Dedifferentiated amniotic fluid mesenchymal stem cell (primary cell): Measurements from ENCODE around the gene CIROP.
A peak's percentile ranks its signal among the peaks of the same experiment; 100 is the strongest.

Source experiments
- DNase-seq: peaks from one replicate; pipeline ENCODE4 v3.0.0-alpha.2; 2016; ENCODE audit errors: extremely low spot score

CIROP gene

DNA sequence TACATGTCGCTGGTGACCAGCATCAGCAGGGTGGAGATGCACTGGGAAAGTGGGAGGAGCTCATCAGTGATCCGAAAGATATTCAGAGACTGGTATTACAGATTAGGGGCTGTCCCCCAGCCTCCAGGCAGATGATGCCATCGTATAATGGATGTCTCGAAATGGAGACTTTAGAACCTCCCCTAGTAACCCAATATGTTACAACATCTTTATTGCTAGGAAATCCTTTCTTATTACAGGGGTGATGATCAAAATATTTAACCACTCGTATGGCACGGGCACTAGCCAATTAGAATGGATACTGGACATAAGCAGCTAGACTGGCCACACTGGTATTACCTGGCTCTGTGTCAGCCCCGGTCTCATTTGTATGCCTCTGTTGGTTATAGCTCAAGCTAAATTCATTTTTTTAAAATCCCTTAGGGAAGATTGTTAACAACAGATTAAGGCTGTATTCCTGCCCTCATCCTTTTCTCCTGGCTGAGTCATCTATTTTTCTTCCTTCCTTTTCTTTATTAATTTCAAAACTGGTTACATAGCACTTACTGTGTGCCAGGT lies 25.0 kb upstream of the CIROP start:
- no peak for DNase-seq

- no peak for DNase-seq
Observed at GRCh38 chr14:23128969-23129758, 24.4 kb upstream of the CIROP start.

DNA sequence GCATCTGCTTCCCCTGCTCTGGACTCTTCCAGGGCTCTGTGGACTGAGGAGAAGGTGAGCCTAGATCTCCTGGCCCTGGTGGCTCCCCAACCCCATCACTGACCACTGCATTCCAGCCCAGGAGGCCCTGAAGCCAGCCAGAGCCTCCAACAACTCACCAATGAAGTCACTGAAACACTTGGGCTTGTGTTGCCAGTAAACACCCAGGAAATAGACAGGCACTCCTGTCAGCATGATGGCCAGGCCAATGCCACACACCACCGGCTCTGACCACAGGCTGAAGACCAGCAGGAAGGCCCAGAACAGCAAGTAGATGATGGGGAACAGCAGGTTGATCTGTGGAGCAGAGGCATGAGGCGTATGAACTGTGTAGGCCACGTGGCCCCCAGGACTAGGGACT lies 23.1 kb upstream of the CIROP start:
- no peak for DNase-seq

GRCh38 chr14:23126548-23127278 lies 21.9 kb upstream of the CIROP start:
- DNase-seq = no peak

- DNase-seq = no peak
Observed at GRCh38 chr14:23125933-23126524, 21.2 kb upstream of the CIROP start.

DNA sequence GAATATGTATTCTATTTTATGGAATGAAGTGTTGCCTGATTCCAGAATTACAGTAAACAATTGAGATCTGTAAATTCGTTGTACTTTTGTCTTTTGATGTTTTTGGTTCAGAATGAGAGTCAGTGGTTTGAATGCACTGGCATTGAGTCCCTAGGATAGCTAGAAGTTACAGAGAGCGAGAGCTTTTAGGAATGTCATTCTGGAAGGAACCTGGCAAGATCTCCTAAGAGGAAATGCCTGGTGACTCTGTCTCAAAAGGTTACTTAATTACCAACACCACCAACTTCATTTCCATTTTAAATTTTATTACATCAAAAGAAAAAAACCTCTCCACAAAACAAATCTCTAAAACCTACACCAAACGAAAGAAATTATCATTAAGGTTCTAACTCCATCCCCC lies 20.2 kb upstream of the CIROP start:
- no peak for DNase-seq

DNA sequence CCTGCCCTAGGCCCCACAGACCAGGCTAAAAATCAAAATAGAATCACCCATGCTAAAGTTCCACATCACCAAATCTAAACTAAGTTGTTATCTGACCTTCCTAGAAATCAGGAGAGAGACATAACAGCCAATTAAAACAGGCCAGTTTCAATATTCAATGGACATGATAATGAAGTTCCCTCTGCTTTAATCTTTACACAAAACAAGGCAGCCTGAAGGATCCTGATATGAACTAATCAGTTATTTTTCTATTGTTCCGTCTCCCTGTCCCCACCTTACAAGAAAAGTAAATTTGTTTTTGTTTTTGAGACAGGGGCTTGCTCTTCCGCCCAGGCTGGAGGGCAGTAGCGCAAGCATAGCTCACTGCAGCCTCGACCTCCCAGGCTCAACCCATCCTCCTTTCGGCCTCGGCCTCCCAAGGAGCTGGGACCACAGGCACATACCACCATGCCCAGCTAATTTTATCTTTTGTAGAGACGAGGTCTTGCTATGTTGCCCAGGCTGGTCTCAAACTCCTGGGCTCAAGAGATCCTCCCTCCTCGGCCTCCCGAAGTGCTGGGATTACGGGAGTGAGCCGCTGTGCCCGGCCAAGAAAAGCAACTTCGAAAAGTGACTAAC lies 19.7 kb upstream of the CIROP start:
- no peak for DNase-seq

DNA sequence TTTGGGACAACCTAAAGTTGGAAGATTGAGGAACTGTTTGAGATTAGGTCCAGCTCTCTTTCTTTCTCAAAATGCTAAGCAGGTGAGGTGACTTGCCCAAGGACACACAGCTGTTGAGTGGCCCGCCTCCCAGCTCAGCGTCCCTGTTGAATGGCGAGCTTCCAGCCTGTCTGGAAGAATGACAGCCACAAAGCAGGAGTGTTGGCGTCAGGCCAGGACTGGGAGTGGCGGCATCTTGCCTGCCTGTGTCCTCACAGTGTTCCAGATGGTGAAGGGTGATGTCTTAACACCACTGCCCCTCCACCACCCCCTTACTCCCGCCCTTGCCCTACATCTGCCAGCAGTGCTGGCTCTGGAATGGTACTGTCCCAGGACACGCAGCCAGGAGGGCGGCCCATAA lies 18.6 kb upstream of the CIROP start:
- no peak for DNase-seq

DNA sequence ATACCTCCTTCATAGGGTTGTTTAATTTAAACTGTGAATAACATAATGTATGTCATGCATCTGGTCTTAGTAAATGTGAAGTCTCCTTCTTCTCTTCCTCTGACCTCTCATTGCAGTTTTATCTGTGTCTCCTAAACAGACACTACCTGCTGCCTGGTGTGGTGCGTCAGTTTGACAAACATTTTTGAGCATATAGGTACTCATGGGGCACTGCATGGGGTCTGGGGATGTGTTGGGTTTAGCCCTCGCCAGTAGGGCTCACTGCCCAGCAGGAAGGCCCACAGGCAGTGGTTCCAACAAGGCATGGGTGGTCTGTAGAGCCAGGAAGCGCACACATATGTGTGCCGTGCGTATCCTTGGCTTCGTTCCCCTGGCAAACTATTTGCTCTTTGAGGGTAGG lies 17.3 kb upstream of the CIROP start:
- DNase-seq = no peak

GRCh38 chr14:23121361-23121771 lies 16.6 kb upstream of the CIROP start:
- no peak for DNase-seq

DNA sequence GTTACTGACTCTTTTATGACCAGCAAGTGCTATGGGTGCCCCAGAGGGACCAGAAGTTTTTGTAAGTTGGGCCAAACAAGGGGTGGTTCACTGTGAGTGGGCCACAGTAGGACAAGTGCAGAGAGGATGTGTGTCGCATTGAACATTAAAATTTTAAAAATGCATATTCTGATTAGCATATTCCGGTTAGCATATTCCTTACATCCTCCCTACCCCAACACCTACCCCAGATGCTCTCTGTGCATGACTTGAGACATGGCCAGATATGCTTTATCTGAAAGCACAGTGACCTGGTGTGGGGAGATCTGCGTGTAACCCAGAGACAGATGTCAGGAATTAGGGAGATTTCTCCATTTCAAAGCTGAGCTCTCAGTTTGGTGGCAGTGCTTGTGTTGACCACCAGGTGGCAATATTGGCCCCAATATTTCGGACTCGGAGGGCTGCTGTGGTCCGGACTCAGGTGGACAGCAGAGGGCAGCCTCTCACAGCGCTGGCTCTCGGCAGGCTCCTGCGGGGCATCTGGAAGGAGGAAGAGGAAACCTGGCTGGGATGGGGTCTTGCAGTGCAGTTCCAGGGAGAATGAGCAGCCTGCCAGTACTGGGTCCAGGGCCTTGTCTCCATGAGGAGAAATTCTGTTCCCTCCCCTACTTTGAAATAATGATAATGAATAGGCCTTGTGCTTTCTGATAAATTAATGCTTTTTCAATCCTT lies 15.9 kb upstream of the CIROP start:
- peak; percentile 92 for DNase-seq

- DNase-seq = no peak
Observed at GRCh38 chr14:23119363-23120327, 14.9 kb upstream of the CIROP start.

DNA sequence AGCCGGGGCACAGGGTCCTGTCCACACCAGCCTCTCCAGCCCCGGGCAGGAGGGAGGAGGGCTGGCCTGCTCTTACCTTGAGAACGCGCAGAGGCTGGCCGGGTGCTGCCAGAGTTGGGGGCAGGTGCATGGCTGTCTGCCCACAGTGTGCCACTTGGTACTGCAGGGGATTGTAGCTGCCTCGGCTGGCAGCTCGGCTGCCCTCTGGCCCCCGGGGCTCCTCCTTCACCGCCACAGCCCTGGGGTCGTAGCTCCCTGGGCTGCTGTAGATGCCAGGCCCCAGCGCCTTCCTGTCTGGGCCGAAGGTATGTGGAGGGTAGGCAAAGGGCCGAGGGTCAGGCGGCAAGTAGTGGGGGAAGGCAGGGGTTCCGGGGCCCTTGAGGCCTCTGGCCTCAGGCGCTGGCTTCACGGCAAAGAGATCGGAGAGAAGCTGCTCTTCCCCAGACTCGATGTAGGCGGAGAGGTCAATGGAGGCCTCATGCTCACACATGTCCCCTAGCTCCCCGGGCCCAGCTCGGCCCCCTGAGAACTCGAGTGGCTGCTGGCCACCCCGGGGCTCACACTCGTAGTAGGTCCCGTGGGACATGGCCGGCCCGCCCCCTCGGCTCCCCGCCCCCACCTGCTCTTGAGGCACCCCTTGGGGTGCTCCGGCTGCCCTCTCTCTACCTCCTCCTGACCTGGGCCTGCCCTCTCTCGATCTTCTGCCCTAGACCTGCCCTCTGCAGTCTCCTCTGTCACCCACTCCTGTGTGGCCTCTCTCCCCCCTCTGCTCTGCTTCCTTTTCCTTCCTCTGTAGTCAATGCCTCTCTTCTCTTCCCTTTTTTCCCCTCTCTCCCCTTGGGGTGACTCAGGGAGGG lies 13.9 kb upstream of the CIROP start, which contains the start of gene CEBPE:
Gene CEBPE (minus strand): TSS at position 750 of the 857 bp plus-strand sequence. CDS start 164 bp downstream, at position 586.
- DNase-seq = no peak

- DNase-seq = no peak
Observed at GRCh38 chr14:23117371-23118020, 12.7 kb upstream of the CIROP start.

GRCh38 chr14:23115918-23116317 lies 11.1 kb upstream of the CIROP start:
- no peak for DNase-seq

GRCh38 chr14:23115039-23115731 lies 10.4 kb upstream of the CIROP start:
- DNase-seq = peak; percentile 86

DNA sequence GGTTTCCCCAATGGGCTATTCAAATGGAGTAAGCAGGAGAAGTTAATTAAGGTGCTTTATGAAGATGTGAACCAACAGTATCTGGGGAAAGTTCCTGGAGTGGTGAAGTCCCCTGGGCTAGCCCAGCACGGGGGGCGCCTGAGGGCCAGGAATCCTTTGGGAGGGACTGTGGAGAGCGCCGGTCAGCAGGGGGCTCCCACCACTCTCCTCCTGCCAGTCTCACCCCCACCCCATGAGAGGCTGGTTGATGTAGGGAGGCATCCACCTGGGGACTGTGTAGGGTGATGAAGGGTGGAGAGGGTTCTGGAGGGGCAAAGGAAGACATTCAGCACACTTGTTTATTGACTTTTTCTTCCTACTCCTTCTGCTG lies 9.9 kb upstream of the CIROP start:
- DNase-seq = no peak

DNA sequence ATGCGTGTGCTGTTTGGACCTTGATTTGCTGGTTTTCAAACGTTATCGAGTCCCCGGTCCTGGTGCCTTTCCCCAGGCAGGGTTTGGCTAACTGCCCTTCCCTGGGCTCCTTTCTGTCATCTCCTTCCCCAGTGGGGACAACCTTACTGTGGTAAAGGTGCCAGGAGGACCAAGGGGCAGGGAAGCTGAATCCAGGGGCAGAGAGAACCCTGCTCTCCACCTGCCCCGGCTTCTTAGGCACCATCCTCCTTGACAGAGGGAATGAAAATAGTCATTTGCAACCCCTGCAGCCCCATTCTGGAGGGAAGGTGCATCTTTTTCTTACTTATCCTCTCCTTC lies 9.3 kb upstream of the CIROP start:
- no peak for DNase-seq
